ENCODE data around the gene PPARA. TPM values are rescaled to one million over a fixed set of nuclear protein-coding genes. Genes with fewer than 3 reads are reported as not detected.
"Not testable (repeated sequence)": the region's sequence is repeated elsewhere in the genome, so short reads cannot be mapped to it uniquely, and the experiment has no call there.

PPARA gene
- total and polyA plus RNA-seq, 2 donors, result 3.6 to 4.5 TPM

DNA sequence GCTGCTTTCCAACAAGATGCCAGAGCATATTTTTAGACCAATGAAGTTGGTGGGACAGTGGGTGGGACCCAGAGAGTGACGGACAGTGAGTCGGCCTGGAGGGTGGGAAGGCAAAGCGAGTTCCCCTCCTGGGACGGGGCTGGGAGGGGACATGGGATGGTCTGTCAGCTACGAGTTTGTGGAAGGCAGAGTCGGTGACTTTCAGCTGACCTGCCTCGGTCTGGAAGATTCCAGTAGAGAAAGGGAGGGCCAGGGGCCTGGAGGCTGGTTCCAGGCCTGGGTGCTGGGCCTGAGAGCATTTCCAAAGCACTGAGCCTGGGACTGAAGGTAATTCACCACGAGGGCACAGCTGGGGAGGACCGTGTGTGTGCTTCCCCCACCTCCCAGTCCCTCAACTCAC, 10.9 kb upstream of the PPARA start:
- not testable (repeated sequence) for H3K4me3 ChIP-seq (ENCODE audit: low read length in 2 of 2); H3K36me3 ChIP-seq (ENCODE audit: control insufficient read depth in 2 of 2, insufficient read depth in 2 of 2, low read length in 1 of 2); H3K4me1 ChIP-seq (ENCODE audit: control insufficient read depth in 2 of 2, insufficient read depth in 2 of 2, low read length in 2 of 2); H3K9me3 ChIP-seq (ENCODE audit: control insufficient read depth in 2 of 2, insufficient read depth in 1 of 2, low read length in 1 of 2); DNase-seq (ENCODE audit: low read depth in 6 of 9, low spot score in 9 of 9); H3K27ac ChIP-seq (ENCODE audit: low read depth in 1 of 2, low read length in 1 of 2)
- H3K27me3 ChIP-seq (ENCODE audit: control insufficient read depth in 2 of 2, insufficient read depth in 1 of 2, low read length in 1 of 2), result peaks cover 0 to 13% of the 10 kb centered on the region in 2 donors
- WGBS, result 91% methylated on average over 9 of the region's 9 CpGs

DNA sequence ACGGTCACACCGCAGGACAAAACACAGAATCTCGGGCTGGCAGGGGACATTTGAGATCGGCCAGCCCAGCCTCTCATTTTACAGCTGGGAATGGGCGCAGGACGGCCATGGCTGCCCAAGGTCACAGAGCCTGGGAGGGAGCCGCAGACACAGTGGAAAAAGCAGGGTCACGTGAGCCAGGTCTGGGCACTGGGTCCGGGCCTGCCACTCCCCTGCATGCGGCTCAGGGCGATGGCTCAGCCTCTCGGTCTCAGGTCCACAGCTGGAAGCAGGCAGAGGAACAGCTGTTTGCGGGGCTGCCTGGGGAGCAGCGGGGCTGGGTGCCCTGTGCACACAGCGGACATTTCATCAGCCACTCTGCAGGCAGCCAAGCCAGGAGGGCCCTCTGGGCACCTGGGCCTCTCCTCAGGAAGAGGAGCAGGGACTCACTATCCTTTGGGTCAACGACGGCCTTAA, 10.4 kb upstream of the PPARA start:
- Histone ChIP-seq H3K4me3 (ENCODE audit: low read length in 2 of 2) (no peak overlapping the region), H3K36me3 (ENCODE audit: control insufficient read depth in 2 of 2, insufficient read depth in 2 of 2, low read length in 1 of 2) (no peaks in the 10 kb centered on the region), H3K9me3 (ENCODE audit: control insufficient read depth in 2 of 2, insufficient read depth in 1 of 2, low read length in 1 of 2) (no peaks in the 10 kb centered on the region), H3K27ac (ENCODE audit: low read depth in 1 of 2, low read length in 1 of 2) (no peak overlapping the region), H3K4me1 (ENCODE audit: control insufficient read depth in 2 of 2, insufficient read depth in 2 of 2, low read length in 2 of 2) (no peaks in the 10 kb centered on the region), H3K27me3 (ENCODE audit: control insufficient read depth in 2 of 2, insufficient read depth in 1 of 2, low read length in 1 of 2) (peaks cover 0 to 13% of the 10 kb centered on the region in 2 donors)
- DNase-seq (ENCODE audit: low read depth in 6 of 9, low spot score in 9 of 9), result no peak
- WGBS, result 97% methylated on average over 17 of the region's 17 CpGs

DNA sequence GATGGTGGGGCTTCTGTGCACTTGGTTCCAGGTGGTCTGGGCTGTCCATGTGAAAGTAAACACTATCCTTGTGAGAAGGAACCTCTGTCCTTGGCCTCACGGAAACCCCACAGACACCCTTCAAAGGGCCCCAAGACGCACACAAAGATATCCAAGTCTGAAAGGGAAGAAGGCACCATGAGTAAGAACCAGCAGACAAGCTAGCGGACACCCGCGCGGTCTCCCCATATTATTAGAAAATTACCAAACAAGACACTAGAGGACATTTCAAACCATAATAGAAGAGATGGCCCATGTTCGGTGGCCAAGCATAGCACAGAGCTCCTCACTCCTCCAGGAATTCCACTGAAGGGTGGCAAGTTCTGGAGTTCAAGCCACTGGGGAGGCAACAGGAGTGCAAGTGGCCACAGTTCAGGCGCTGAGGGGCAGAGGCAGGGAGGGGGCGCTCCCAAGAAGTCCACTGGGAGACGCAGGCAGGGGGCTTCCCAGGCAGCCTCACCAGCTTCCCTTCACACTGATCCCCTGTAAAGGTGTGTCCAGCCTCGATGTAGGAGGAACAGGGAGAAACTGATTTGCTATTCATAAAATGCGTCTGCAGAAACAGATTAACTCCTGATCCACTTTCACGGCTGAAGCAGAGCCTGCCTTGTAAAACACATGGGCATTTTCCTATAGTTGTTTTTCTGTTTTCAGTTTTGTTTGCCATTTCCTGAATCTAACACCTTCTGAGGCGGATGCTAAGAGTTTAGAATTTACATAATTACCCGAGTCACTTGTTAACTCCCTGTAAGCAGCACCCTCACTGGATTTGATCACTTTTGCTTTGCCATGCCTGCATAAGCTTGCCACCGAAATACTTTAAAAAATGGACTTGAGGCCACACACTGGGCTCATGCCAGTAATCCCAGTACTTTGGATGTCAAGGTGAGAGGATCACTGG, 9.1 kb upstream of the PPARA start:
- no peaks in the 10 kb centered on the region for H3K9me3 ChIP-seq (ENCODE audit: control insufficient read depth in 2 of 2, insufficient read depth in 1 of 2, low read length in 1 of 2)
- H3K4me1 ChIP-seq (ENCODE audit: control insufficient read depth in 2 of 2, insufficient read depth in 2 of 2, low read length in 2 of 2), result no peaks in the 10 kb centered on the region
- H3K36me3 ChIP-seq (ENCODE audit: control insufficient read depth in 2 of 2, insufficient read depth in 2 of 2, low read length in 1 of 2), result no peaks in the 10 kb centered on the region
- no peak overlapping the region for H3K4me3 ChIP-seq (ENCODE audit: low read length in 2 of 2)
- no peak for DNase-seq (ENCODE audit: low read depth in 6 of 9, low spot score in 9 of 9)
- no peak overlapping the region for H3K27ac ChIP-seq (ENCODE audit: low read depth in 1 of 2, low read length in 1 of 2)
- 93% methylated on average over 16 of the region's 16 CpGs for WGBS
- peaks cover 0 to 20% of the 10 kb centered on the region in 2 donors for H3K27me3 ChIP-seq (ENCODE audit: control insufficient read depth in 2 of 2, insufficient read depth in 1 of 2, low read length in 1 of 2)

DNA sequence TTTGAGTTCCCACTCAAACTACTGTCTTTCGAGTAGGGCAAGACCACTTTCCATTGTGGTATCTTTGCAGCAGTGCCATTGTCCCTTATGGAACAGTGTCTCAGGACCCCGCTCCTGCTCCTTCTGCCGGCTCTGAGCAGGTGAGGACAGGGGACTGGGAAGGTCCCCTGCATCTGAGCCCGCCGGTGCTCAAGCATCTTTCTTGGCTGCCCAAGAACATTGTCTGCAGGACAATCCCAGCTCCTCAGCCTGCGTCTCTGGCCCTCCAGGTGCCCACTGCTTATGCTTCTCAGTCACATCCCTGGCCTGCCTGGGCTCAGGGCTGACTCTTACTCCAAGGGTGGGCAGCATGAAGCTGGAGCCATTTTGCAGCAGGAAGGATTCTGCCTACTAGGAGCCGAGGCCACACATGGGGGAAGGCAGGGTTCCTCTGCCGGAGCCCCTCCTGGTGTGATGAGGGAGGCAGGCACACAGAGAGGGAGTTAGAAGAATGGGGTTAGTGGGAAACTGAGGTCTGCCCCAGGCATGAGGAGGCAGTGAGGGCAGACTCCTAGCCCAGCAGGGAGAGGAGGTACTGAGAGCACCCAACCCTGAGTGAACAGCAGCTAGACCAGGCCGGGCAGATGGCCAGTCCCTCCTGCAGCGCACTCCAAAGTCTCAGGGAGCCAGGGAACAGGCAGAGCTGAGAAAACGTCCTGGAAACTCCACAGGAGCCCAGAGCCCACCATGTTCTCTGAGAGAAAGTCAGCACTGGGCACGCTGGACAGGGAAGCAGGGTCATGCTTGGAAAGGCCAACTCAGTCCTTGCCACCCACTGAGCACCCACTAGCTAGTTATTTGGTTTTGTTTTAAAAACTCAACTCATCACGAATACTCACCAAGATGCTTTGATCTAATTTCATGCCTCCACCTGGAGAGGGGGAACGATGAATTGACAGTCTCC, 7.5 kb upstream of the PPARA start:
- WGBS, result 95% methylated on average over 14 of the region's 14 CpGs
- DNase-seq (ENCODE audit: low read depth in 6 of 9, low spot score in 9 of 9), result no peak
- no peaks in the 10 kb centered on the region for H3K36me3 ChIP-seq (ENCODE audit: control insufficient read depth in 2 of 2, insufficient read depth in 2 of 2, low read length in 1 of 2)

DNA sequence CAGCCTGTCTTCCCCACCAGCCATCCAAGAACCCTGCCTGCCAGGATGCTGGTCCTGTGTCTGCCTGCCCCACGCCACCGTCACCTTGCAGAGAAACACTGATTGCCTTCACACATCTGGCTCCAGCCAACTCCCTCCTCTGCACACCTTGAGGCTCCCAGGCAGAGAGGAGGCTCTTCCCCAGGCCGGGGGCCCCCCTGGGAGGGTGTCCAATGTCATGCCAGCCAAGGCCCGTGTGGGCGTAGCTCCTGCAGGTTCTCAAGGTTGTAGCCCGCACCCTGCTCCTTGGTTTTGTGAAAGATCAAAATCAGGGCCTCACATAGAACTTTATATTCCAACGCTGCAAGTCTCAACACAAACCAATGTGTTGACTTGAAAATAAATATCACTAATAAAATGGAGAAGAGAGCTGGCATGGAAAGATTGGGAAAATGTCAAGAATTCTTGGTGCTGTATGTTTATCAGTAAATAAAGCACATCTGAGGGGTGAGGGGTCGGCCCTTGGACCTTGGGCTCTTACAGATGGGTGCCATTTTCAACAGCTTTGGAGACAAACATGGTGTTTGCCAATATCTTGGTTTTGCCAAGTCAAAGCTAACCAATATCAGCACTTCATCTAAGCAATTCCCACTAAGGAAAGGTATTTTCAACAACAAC, 6.7 kb upstream of the PPARA start:
- Histone ChIP-seq H3K27ac (ENCODE audit: low read depth in 1 of 2, low read length in 1 of 2) (no peak overlapping the region), H3K9me3 (ENCODE audit: control insufficient read depth in 2 of 2, insufficient read depth in 1 of 2, low read length in 1 of 2) (no peaks in the 10 kb centered on the region), H3K4me3 (ENCODE audit: low read length in 2 of 2) (no peak overlapping the region), H3K36me3 (ENCODE audit: control insufficient read depth in 2 of 2, insufficient read depth in 2 of 2, low read length in 1 of 2) (no peaks in the 10 kb centered on the region), H3K27me3 (ENCODE audit: control insufficient read depth in 2 of 2, insufficient read depth in 1 of 2, low read length in 1 of 2) (peaks cover 0 to 43% of the 10 kb centered on the region in 2 donors), H3K4me1 (ENCODE audit: control insufficient read depth in 2 of 2, insufficient read depth in 2 of 2, low read length in 2 of 2) (peaks cover 0 to 3% of the 10 kb centered on the region in 2 donors)
- 89% methylated on average over 8 of the region's 8 CpGs for WGBS
- no peak for DNase-seq (ENCODE audit: low read depth in 6 of 9, low spot score in 9 of 9)

More for the DNA sequence above, 7.5 kb upstream of the PPARA start:
- no peaks in the 10 kb centered on the region for H3K9me3 ChIP-seq (ENCODE audit: control insufficient read depth in 2 of 2, insufficient read depth in 1 of 2, low read length in 1 of 2)
- H3K27me3 ChIP-seq (ENCODE audit: control insufficient read depth in 2 of 2, insufficient read depth in 1 of 2, low read length in 1 of 2), result peaks cover 0 to 35% of the 10 kb centered on the region in 2 donors
- peaks cover 0 to 3% of the 10 kb centered on the region in 2 donors for H3K4me1 ChIP-seq (ENCODE audit: control insufficient read depth in 2 of 2, insufficient read depth in 2 of 2, low read length in 2 of 2)
- no peak overlapping the region for H3K27ac ChIP-seq (ENCODE audit: low read depth in 1 of 2, low read length in 1 of 2)
- no peak overlapping the region for H3K4me3 ChIP-seq (ENCODE audit: low read length in 2 of 2)

DNA sequence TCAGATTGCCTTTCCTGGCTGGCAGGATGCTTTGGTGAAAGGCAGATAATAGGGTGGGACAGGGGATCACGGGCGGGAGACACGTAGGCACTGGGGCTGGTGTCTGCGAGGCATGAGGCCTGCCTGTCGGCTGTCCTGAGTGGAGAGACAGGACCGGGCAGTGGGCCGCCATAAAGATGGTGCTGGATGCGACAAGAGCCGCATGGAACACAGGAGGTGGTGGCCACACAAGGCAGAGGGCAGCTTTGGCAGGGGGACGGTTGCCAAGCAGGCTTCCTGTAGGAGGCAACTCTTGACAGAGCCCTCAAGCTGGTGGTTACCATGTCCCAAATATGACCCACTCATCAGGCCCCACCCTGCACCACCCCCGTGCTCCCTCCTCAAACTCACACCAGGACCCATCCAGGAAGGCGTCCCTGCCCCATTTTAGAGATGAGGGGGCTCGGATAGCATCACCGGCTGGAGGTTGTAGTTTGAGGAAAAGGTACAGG, 4.9 kb upstream of the PPARA start:
- WGBS, result 97% methylated on average over 14 of the region's 14 CpGs
- Histone ChIP-seq H3K4me1 (ENCODE audit: control insufficient read depth in 2 of 2, insufficient read depth in 2 of 2, low read length in 2 of 2) (peaks cover 5 to 12% of the 10 kb centered on the region in 2 donors), H3K27ac (ENCODE audit: low read depth in 1 of 2, low read length in 1 of 2) (no peak overlapping the region), H3K4me3 (ENCODE audit: low read length in 2 of 2) (no peak overlapping the region), H3K36me3 (ENCODE audit: control insufficient read depth in 2 of 2, insufficient read depth in 2 of 2, low read length in 1 of 2) (no peaks in the 10 kb centered on the region), H3K9me3 (ENCODE audit: control insufficient read depth in 2 of 2, insufficient read depth in 1 of 2, low read length in 1 of 2) (no peaks in the 10 kb centered on the region), H3K27me3 (ENCODE audit: control insufficient read depth in 2 of 2, insufficient read depth in 1 of 2, low read length in 1 of 2) (peaks cover 5 to 58% of the 10 kb centered on the region in 2 donors)
- DNase-seq (ENCODE audit: low read depth in 6 of 9, low spot score in 9 of 9), result no peak

DNA sequence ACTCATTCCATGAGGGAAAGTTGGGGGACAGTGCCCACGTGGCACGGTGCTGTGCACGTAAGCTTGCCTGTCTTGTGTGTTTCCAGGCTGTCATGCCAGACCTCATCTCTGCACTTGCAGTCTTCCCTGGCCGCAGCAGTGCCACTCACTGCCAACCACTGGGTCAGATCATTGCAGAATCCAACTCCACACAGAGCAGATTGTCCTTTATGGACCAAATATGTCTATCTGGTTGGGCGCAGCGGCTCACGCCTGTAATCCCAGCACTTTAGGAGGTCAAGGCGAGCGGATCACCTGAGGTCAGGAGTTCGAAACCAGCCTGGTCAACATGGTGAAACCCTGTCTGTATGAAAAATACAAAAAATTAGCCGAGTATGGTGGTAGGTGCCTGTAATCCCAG, 4.4 kb upstream of the PPARA start:
- no peaks in the 10 kb centered on the region for H3K36me3 ChIP-seq (ENCODE audit: control insufficient read depth in 2 of 2, insufficient read depth in 2 of 2, low read length in 1 of 2)
- H3K9me3 ChIP-seq (ENCODE audit: control insufficient read depth in 2 of 2, insufficient read depth in 1 of 2, low read length in 1 of 2), result no peaks in the 10 kb centered on the region
- H3K27me3 ChIP-seq (ENCODE audit: control insufficient read depth in 2 of 2, insufficient read depth in 1 of 2, low read length in 1 of 2), result peaks cover 5 to 61% of the 10 kb centered on the region in 2 donors
- H3K4me3 ChIP-seq (ENCODE audit: low read length in 2 of 2), result no peak overlapping the region
- peaks cover 5 to 13% of the 10 kb centered on the region in 2 donors for H3K4me1 ChIP-seq (ENCODE audit: control insufficient read depth in 2 of 2, insufficient read depth in 2 of 2, low read length in 2 of 2)
- WGBS, result 97% methylated on average over 11 of the region's 11 CpGs
- H3K27ac ChIP-seq (ENCODE audit: low read depth in 1 of 2, low read length in 1 of 2), result no peak overlapping the region
- DNase-seq (ENCODE audit: low read depth in 6 of 9, low spot score in 9 of 9), result no peak

DNA sequence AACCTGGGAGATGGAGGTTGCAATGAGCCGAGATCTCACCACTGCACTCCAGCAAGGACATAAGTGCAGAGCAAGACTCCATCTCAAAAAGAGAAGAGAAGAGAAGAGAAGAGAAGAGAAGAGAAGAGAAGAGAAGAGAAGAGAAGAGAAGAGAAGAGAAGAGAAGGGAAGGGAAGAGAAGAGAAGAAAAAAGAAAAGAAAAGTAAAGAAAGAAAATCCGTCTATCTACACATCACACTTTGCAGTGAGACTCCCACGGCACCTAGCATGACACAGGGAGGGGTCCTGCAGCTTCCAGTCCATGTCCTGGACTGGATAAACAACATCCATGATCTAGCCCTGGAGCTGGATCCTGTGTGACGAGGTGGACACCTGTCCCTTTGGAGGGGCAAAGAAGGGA, 4.0 kb upstream of the PPARA start:
- H3K4me1 ChIP-seq (ENCODE audit: control insufficient read depth in 2 of 2, insufficient read depth in 2 of 2, low read length in 2 of 2), result peaks cover 5 to 15% of the 10 kb centered on the region in 2 donors
- no peak overlapping the region for H3K27ac ChIP-seq (ENCODE audit: low read depth in 1 of 2, low read length in 1 of 2)
- WGBS, result 87% methylated on average over 4 of the region's 4 CpGs
- DNase-seq (ENCODE audit: low read depth in 6 of 9, low spot score in 9 of 9), result no peak
- no peaks in the 10 kb centered on the region for H3K36me3 ChIP-seq (ENCODE audit: control insufficient read depth in 2 of 2, insufficient read depth in 2 of 2, low read length in 1 of 2)
- no peak overlapping the region for H3K4me3 ChIP-seq (ENCODE audit: low read length in 2 of 2)
- peaks cover 5 to 65% of the 10 kb centered on the region in 2 donors for H3K27me3 ChIP-seq (ENCODE audit: control insufficient read depth in 2 of 2, insufficient read depth in 1 of 2, low read length in 1 of 2)
- no peaks in the 10 kb centered on the region for H3K9me3 ChIP-seq (ENCODE audit: control insufficient read depth in 2 of 2, insufficient read depth in 1 of 2, low read length in 1 of 2)

Data from thymus (tissue), 11 donors.